Astrocyte (in vitro differentiated cells and primary cell): Measurements from ENCODE around the gene FGD2. TPM values are rescaled to one million over a fixed set of nuclear protein-coding genes. Genes with fewer than 3 reads are reported as not detected.

ENCODE experiments used
- DNase-seq: peaks from one replicate; pipeline ENCODE4 v3.0.0-alpha.2; 2010; ENCODE audit warnings: low read depth
- FAIRE-seq: peaks from 2 replicates; lab custom pipeline; 2011; peaks lifted over from hg19 to GRCh38; lab: Jason Lieb, UNC
- H2AFZ ChIP-seq: 2 replicates; pipeline ENCODE4 v1.6.0; 2012; ENCODE audit warnings: low read depth, low read length, inconsistent platforms
- H3K27ac ChIP-seq: 2 replicates; pipeline ENCODE4 v1.5.1; 2011; ENCODE audit warnings: low read depth, low read length, inconsistent platforms
- H3K27me3 ChIP-seq: 2 replicates; pipeline ENCODE4 v1.6.0; 2011; ENCODE audit warnings: low read length, inconsistent platforms; ENCODE audit not compliant: insufficient read depth
- H3K36me3 ChIP-seq: 2 replicates; pipeline ENCODE4 v1.5.1; 2011; ENCODE audit warnings: low read length, inconsistent platforms; ENCODE audit not compliant: insufficient read depth
- H3K4me1 ChIP-seq: 2 replicates; pipeline ENCODE4 v1.5.1; 2011; ENCODE audit warnings: low read length, inconsistent platforms; ENCODE audit not compliant: insufficient read depth
- H3K4me2 ChIP-seq: 2 replicates; pipeline ENCODE4 v1.6.0; 2012; ENCODE audit warnings: low read length, inconsistent platforms
- H3K4me3 ChIP-seq: 2 replicates; pipeline ENCODE4 v1.5.1; 2011; ENCODE audit warnings: low read depth, mild to moderate bottlenecking, low read length, inconsistent platforms; ENCODE audit not compliant: insufficient read depth
- H3K79me2 ChIP-seq: 2 replicates; pipeline ENCODE4 v1.6.0; 2012; ENCODE audit warnings: mild to moderate bottlenecking, low read length, inconsistent platforms; ENCODE audit not compliant: insufficient read depth
- H3K9ac ChIP-seq: 2 replicates; pipeline ENCODE4 v1.6.0; 2012; ENCODE audit warnings: mild to moderate bottlenecking, low read length, inconsistent platforms
- H3K9me3 ChIP-seq: 2 replicates; pipeline ENCODE4 v1.5.1; 2012; ENCODE audit warnings: low read depth, mild to moderate bottlenecking, low read length, inconsistent platforms; ENCODE audit not compliant: insufficient read depth
- H4K20me1 ChIP-seq: 2 replicates; pipeline ENCODE4 v1.6.0; 2012; ENCODE audit warnings: low read length, inconsistent platforms; ENCODE audit not compliant: insufficient read depth
- H3K27ac Mint-ChIP-seq: one replicate; pipeline ENCODE4 v1.8.0; 2021; ENCODE audit warnings: mild to moderate bottlenecking, mixed read lengths; ENCODE audit not compliant: unreplicated experiment
- H3K27me3 Mint-ChIP-seq: one replicate; pipeline ENCODE4 v1.8.0; 2021; ENCODE audit warnings: low read depth, mixed read lengths; ENCODE audit not compliant: unreplicated experiment
- H3K36me3 Mint-ChIP-seq: one replicate; pipeline ENCODE4 v1.8.0; 2021; ENCODE audit warnings: low read depth, mixed read lengths; ENCODE audit not compliant: unreplicated experiment
- H3K4me1 Mint-ChIP-seq: one replicate; pipeline ENCODE4 v1.8.0; 2021; ENCODE audit warnings: low read depth, mixed read lengths; ENCODE audit not compliant: unreplicated experiment
- H3K4me3 Mint-ChIP-seq: one replicate; pipeline ENCODE4 v1.8.0; 2021; ENCODE audit warnings: mild to moderate bottlenecking, moderate library complexity, mixed read lengths; ENCODE audit not compliant: unreplicated experiment
- H3K9me3 Mint-ChIP-seq: one replicate; pipeline ENCODE4 v1.8.0; 2021; ENCODE audit warnings: mild to moderate bottlenecking, mixed read lengths; ENCODE audit not compliant: unreplicated experiment
- CTCF ChIP-seq: IDR thresholded peaks from 2 replicates; pipeline ENCODE4 v1.5.1; 2011; ENCODE audit warnings: low read depth, mild to moderate bottlenecking, inconsistent platforms, low read length, moderate library complexity; ENCODE audit not compliant: insufficient read depth
- EZH2 ChIP-seq: IDR thresholded peaks from 2 replicates; pipeline ENCODE4 v1.6.1; 2012; ENCODE audit warnings: mild to moderate bottlenecking, low read length, inconsistent platforms; ENCODE audit not compliant: insufficient read depth
- total RNA-seq: library from RNA; stranded (reverse); gene quantifications from 2 replicates; pipeline ENCODE4 v1.2.1, GENCODE V29; 2021

The FGD2 gene
- total RNA-seq, 1 donor from 2014 or later, result not detected

GRCh38 chr6:37029249-37029971 is 24.0 kb downstream of the FGD2 start:
- no peak overlapping the region for H3K4me3 Mint-ChIP-seq
- H2AFZ ChIP-seq, result no peak overlapping the region

GRCh38 chr6:37030599-37030998 is 25.1 kb downstream of the FGD2 start:
- no peaks in the 10 kb centered on the region for H3K27me3 ChIP-seq
- Mint-ChIP-seq H3K4me3 (no peak overlapping the region), H3K27ac (no peak overlapping the region), H3K4me1 (peaks cover 2% of the 10 kb centered on the region), H3K27me3 (peaks cover 5% of the 10 kb centered on the region), H3K36me3 (no peaks in the 10 kb centered on the region), H3K9me3 (peaks cover 5% of the 10 kb centered on the region)
- H3K36me3 ChIP-seq, result no peaks in the 10 kb centered on the region
- peaks cover 3% of the 10 kb centered on the region for H3K9me3 ChIP-seq
- no peak overlapping the region for H3K4me3 ChIP-seq
- H4K20me1 ChIP-seq, result no peaks in the 10 kb centered on the region
- no peak overlapping the region for H3K27ac ChIP-seq
- TF ChIP-seq EZH2 (no peak), CTCF (no peak)
- no peak for FAIRE-seq
- no peak overlapping the region for H3K9ac ChIP-seq
- no peak overlapping the region for H3K4me2 ChIP-seq
- no peaks in the 10 kb centered on the region for H3K79me2 ChIP-seq
- DNase-seq, result no peak
- no peaks in the 10 kb centered on the region for H3K4me1 ChIP-seq
- H2AFZ ChIP-seq, result no peak overlapping the region

More at GRCh38 chr6:37029249-37029971, 24.0 kb downstream of the FGD2 start:
- peaks cover 5% of the 10 kb centered on the region for H3K4me1 Mint-ChIP-seq
- FAIRE-seq (no peak), DNase-seq (peak; percentile 73)
- peaks cover 5% of the 10 kb centered on the region for H3K27me3 Mint-ChIP-seq
- H3K36me3 Mint-ChIP-seq, result no peaks in the 10 kb centered on the region
- peak; percentile 67 for TF ChIP-seq CTCF
- no peak for TF ChIP-seq EZH2
- no peak overlapping the region for H3K27ac ChIP-seq
- H3K9me3 ChIP-seq, result peaks cover 3% of the 10 kb centered on the region
- H3K36me3 ChIP-seq, result no peaks in the 10 kb centered on the region
- H3K27me3 ChIP-seq, result no peaks in the 10 kb centered on the region
- H3K4me3 ChIP-seq, result no peak overlapping the region
- H3K4me1 ChIP-seq, result no peaks in the 10 kb centered on the region
- H3K9ac ChIP-seq, result no peak overlapping the region
- peak overlapping the region; percentile 30 for H3K27ac Mint-ChIP-seq
- no peaks in the 10 kb centered on the region for H3K79me2 ChIP-seq
- no peak overlapping the region for H3K4me2 ChIP-seq
- H4K20me1 ChIP-seq, result no peaks in the 10 kb centered on the region
- peaks cover 5% of the 10 kb centered on the region for H3K9me3 Mint-ChIP-seq

- no peak overlapping the region for H3K9ac ChIP-seq
- H3K79me2 ChIP-seq, result no peaks in the 10 kb centered on the region
- Mint-ChIP-seq H3K36me3 (no peaks in the 10 kb centered on the region), H3K27ac (no peak overlapping the region), H3K9me3 (peaks cover 5% of the 10 kb centered on the region), H3K27me3 (no peaks in the 10 kb centered on the region), H3K4me1 (peaks cover 2% of the 10 kb centered on the region), H3K4me3 (no peak overlapping the region)
- DNase-seq, result no peak
- no peak overlapping the region for H2AFZ ChIP-seq
- H3K36me3 ChIP-seq, result no peaks in the 10 kb centered on the region
- no peak overlapping the region for H3K4me2 ChIP-seq
- H3K9me3 ChIP-seq, result peaks cover 3% of the 10 kb centered on the region
- H3K4me3 ChIP-seq, result no peak overlapping the region
- no peaks in the 10 kb centered on the region for H4K20me1 ChIP-seq
- TF ChIP-seq EZH2 (no peak), CTCF (no peak)
- FAIRE-seq, result no peak
- H3K4me1 ChIP-seq, result no peaks in the 10 kb centered on the region
- no peak overlapping the region for H3K27ac ChIP-seq
- H3K27me3 ChIP-seq, result no peaks in the 10 kb centered on the region
Measured at GRCh38 chr6:37032239-37032638, 26.8 kb downstream of the FGD2 start.
